Bronchial epithelial cell (primary cell): ENCODE measurements around the gene IGDCC3. TPM values are rescaled to one million over a fixed set of nuclear protein-coding genes. Genes with fewer than 3 reads are reported as not detected.

Experiments used
- DNase-seq: peaks from one replicate; pipeline ENCODE4 v3.0.0-alpha.2; 2010; ENCODE audit warnings: low read depth
- FAIRE-seq: peaks from 2 replicates; lab custom pipeline; 2011; peaks lifted over from hg19 to GRCh38; lab: Jason Lieb, UNC
- H3K27me3 ChIP-seq: 2 replicates; pipeline ENCODE4 v1.5.1; 2011; ENCODE audit warnings: low read length; ENCODE audit not compliant: control insufficient read depth, insufficient read depth
- H3K36me3 ChIP-seq: 2 replicates; pipeline ENCODE4 v1.5.1; 2011; ENCODE audit warnings: low read length; ENCODE audit not compliant: control insufficient read depth, insufficient read depth
- H3K4me3 ChIP-seq: 2 replicates; pipeline ENCODE4 v1.5.1; 2011; ENCODE audit warnings: mild to moderate bottlenecking, low read depth, low read length, control low read depth
- total RNA-seq: library from RNA; depleted of rRNA; stranded (reverse); fragments of >200 nt; gene quantifications from 2 replicates; pipeline ENCODE4 v1.2.1, GENCODE V29; 2014
- TF ChIP-seq, protein P1 (sequence below): IDR thresholded peaks from 2 replicates; pipeline ENCODE4 v1.5.1; 2011; ENCODE audit warnings: mild to moderate bottlenecking, moderate library complexity, low read length, control low read depth, inconsistent platforms; ENCODE audit not compliant: insufficient read depth, severe bottlenecking

The IGDCC3 gene
- total RNA-seq, 1 donor from 2014 or later, result not detected

DNA sequence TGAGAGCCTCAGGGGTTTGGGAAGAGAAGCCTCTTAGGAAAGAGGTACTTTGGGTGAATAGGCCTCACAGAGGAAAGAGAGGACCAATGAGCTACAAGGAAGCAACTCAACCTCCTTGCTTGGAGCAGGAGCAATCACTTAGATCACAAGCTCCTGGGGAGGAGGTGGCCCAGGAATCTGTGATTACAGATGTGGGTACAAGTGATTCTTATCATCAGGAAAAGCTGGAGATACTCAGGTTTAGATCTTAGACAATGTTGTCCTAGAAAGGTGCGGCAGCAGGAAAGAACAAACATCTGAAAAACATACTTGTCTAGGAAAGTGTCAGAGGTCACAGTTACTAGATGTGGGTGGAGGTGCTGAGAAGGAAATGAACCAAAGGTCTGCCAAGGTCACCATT lies 99.3 kb downstream of the IGDCC3 start:
- no peaks in the 10 kb centered on the region for H3K36me3 ChIP-seq
- TF ChIP-seq, protein P1, sequence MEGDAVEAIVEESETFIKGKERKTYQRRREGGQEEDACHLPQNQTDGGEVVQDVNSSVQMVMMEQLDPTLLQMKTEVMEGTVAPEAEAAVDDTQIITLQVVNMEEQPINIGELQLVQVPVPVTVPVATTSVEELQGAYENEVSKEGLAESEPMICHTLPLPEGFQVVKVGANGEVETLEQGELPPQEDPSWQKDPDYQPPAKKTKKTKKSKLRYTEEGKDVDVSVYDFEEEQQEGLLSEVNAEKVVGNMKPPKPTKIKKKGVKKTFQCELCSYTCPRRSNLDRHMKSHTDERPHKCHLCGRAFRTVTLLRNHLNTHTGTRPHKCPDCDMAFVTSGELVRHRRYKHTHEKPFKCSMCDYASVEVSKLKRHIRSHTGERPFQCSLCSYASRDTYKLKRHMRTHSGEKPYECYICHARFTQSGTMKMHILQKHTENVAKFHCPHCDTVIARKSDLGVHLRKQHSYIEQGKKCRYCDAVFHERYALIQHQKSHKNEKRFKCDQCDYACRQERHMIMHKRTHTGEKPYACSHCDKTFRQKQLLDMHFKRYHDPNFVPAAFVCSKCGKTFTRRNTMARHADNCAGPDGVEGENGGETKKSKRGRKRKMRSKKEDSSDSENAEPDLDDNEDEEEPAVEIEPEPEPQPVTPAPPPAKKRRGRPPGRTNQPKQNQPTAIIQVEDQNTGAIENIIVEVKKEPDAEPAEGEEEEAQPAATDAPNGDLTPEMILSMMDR, result no peak
- FAIRE-seq (no peak), DNase-seq (no peak)
- no peaks in the 10 kb centered on the region for H3K27me3 ChIP-seq
- H3K4me3 ChIP-seq, result no peak overlapping the region

Other genes with a start within 250 kb of the IGDCC3 start
- gene PDCD7, start 244.2 kb downstream of the IGDCC3 start, total RNA-seq, result 10.0 and 10.3 TPM in 2 replicates
- gene CLPX, start 192.7 kb downstream of the IGDCC3 start, total RNA-seq, result 45.3 and 67.5 TPM in 2 replicates
- under 0.01 TPM in 2 replicates for gene CILP, start 166.5 kb downstream of the IGDCC3 start, total RNA-seq
- 1.5 and 2.1 TPM in 2 replicates for gene PARP16, start 91.1 kb downstream of the IGDCC3 start, total RNA-seq
- not detected in 2 replicates for gene RNU5A-1, start 82.0 kb downstream of the IGDCC3 start, total RNA-seq
- not detected in 2 replicates for gene RNU5B-1, start 73.3 kb downstream of the IGDCC3 start, total RNA-seq
- under 0.01 TPM in 2 replicates for gene IGDCC4, start 44.9 kb upstream of the IGDCC3 start, total RNA-seq
- 28.4 and 41.9 TPM in 2 replicates for gene DPP8, start 139.7 kb upstream of the IGDCC3 start, total RNA-seq
- gene HACD3, start 152.5 kb upstream of the IGDCC3 start, total RNA-seq, result 29.2 and 60.8 TPM in 2 replicates
- gene INTS14, start 233.1 kb upstream of the IGDCC3 start, total RNA-seq, result 26.5 and 28.7 TPM in 2 replicates
- 1.6 and 2.2 TPM in 2 replicates for gene SLC24A1, start 243.9 kb upstream of the IGDCC3 start, total RNA-seq